Neural cell (in vitro differentiated cells): Measurements from ENCODE around the gene ACSM6.

Source experiments
- CTCF ChIP-seq: fragments of 450-650 bp; IDR thresholded peaks from 2 replicates; pipeline ENCODE4 v1.5.1; 2014; ENCODE audit warnings: antibody characterized with exemption, mild to moderate bottlenecking, moderate library complexity; ENCODE audit not compliant: poor library complexity, severe bottlenecking
- EZH2 ChIP-seq: fragments of 200-600, 300-800 bp; shearing (Covaris generic), sonication (generic); IDR thresholded peaks from 2 replicates; pipeline ENCODE4 v1.6.1; 2014; ENCODE audit warnings: antibody characterized with exemption, low read length, borderline replicate concordance, mild to moderate bottlenecking; ENCODE audit not compliant: insufficient read depth, poor library complexity, severe bottlenecking
- POLR2AphosphoS5 ChIP-seq: IDR thresholded peaks from 2 replicates; pipeline ENCODE4 v1.6.1; 2012

DNA sequence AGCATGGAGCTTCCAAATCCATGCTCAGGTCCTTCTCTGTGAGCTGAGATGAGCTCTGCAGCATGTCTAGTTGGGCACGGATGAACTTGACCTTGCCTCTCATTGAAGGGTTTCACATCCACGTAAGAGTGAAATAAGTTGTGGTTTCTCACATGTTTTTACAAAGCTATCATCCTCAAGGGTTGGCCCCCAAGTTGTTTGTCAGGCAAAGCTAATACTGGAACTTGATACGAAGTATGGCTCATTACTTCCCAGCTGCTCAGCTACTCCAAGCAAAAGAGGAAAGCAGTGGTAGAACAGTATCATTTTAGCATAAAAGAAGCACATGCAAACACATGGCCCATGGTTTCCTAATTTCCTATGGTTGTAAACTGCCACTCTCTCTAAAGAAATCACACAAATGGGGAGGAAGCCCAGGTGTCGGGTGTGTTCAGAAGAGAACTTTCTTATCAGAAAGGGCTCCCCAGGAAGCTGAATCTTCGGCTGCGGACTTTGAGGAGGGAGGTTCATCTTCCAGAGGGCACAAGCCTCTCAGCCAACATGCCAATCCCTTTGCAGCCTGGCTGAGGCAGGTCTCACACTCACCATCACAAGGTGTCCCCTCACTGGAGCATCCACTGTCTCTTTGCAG is 51.5 kb downstream of the ACSM6 start:
- TF ChIP-seq CTCF (no peak), EZH2 (no peak), POLR2AphosphoS5 (no peak)
